ENCODE measurements around the gene TEX51.

Gene TEX51

DNA sequence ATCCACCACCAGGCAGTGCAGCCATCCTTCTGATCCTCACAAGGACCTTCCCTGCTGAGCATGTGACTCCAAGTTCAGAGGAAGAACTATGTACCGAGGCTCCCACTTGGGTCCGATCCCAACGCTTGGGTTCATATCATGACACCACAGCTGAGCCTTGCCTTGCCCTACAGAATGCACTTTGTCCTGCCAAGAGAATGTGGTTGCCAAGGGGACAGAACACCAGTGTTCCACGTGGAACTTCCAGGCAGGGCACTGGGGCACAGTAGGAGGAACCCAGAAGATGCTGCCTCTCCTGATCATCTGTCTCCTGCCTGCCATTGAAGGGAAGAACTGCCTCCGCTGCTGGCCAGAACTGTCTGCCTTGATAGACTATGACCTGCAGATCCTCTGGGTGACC lies at the start of gene TEX51:
Gene TEX51, plus strand, starts transcription at position 255 of the 400 bp plus-strand sequence. Its CDS starts 29 bp downstream, at position 284.
- DNase-seq (ENCODE audit: low read depth in 4 of 4, low spot score in 1 of 4): no peak

DNA sequence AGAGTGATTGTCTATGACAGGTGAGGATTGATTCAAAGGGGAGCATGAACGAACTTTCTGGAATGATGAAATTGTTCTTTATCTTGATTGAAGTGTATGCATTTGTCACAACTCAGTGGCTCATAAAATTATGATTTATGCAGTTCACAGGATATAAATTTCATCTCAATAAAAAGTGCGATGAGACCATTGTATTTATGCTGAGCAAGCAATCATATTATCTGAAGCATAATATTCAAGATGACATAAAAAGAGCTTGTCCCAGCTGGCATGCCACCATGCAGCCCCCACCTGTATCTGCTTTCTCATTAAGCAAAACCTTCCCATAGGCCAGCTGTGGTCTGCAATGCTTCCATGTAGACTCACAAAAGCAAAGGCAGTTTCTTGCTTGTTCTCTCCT lies 49.6 kb upstream of the TEX51 start:
- no peak for DNase-seq (ENCODE audit: low read depth in 4 of 4, low spot score in 1 of 4)

DNA sequence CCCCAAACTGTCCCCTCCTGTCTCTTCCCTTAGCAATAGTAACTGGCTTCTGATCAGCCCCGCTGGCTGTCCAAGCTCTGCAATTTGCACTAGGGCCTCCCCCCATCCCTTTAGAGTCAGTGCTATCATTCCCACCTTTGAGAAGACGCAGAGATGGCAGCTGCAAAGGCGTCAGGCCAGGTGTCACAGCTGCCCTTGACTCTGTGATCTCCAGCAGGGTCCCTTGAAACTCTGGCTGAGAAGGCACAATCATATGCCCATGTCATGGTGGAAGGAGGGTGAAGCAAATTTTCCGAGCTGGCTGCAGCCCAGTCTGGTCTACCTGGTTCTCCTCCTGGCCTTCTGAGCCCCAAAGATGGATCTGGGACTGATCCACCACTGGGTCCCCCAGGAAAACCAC lies 49.2 kb upstream of the TEX51 start:
- no peak for DNase-seq (ENCODE audit: low read depth in 4 of 4, low spot score in 1 of 4)

DNA sequence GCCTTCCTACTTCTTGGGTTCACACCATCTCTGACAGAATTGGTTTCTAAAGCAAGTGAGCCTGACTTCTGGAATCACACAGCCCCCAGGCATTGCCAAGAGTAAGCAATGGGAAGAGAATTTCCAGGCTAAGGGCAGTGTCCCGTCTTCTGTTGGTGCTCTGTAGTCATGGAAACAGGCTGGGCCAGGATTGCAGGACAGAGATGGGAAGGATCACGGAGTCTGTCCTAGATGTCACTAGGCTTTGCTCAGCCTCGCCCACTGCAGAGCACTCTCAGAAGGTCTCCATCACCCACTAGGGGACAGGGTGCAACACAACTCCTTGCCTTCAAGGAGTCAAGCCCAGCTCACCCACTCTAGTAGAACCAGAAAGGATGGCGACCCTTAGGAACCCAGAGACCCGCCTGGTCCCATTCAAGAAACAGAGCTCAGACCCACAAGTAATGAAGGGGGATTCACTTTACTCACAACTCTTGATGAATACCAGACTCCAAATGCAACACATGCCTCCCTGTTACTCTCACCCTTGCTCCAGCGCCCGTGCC lies 48.6 kb upstream of the TEX51 start:
- DNase-seq (ENCODE audit: low read depth in 4 of 4, low spot score in 1 of 4): no peak

DNA sequence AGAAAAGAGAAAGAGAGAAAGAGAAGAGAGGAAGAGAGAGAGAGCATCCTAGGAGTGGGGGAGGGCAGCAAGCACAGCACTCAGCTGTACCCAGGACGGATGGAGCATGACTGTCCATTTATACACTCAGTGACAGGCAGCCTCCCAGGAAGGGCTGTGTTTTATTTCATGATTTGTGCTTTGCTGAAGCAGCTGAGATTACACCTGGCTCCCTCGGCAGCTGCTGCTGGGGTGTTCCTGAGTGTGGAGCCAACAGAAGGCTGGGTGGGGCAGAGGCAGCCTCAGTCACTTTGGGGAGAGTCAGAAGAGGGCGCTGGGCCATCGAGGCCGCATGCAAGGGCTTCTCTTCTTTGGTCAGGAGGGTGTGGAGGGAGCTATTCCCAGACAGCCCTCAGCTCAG lies 47.8 kb upstream of the TEX51 start:
- no peak for DNase-seq (ENCODE audit: low read depth in 4 of 4, low spot score in 1 of 4)

DNA sequence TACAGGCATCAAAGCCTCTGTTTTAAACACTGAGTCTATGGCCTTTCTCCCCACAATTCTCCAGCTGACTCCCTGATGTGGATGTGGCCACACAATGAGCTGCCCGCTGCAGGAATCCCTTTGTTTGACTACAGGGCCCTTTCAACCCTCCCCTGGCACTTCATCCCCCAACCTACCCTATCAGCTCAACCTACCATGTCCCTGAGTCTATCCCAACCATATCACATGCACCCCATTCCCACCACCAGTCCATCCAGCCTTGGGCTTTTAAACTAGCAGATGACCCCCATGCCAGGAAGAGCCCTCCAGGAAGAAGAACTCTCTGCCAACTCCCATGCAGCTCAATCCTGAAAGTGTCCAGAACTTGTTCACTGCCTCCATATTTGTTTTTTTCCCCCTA lies 46.9 kb upstream of the TEX51 start:
- DNase-seq (ENCODE audit: low read depth in 4 of 4, low spot score in 1 of 4): no peak

DNA sequence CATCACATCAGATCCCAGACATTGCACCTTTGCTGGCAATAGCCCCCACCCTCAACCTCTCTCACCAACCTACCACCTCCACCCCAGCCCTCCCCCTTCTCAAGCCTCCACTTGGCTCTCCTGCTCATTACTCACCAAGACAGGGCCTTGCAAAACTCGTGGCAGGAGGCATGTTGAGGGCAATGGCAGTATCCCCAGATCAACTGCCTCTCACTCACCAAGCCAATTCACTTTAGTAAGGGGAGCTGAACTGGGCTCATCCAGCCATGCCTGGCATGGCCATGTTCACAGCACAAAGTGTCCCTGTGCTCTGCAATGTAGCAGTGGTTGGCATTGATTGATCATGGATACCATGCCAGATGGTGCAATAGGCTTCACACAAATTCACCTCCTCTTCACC lies 46.3 kb upstream of the TEX51 start:
- no peak for DNase-seq (ENCODE audit: low read depth in 4 of 4, low spot score in 1 of 4)

- DNase-seq (ENCODE audit: low read depth in 4 of 4, low spot score in 1 of 4): no peak
Observed at GRCh38 chr2:126855606-126856005, 43.1 kb upstream of the TEX51 start.

DNA sequence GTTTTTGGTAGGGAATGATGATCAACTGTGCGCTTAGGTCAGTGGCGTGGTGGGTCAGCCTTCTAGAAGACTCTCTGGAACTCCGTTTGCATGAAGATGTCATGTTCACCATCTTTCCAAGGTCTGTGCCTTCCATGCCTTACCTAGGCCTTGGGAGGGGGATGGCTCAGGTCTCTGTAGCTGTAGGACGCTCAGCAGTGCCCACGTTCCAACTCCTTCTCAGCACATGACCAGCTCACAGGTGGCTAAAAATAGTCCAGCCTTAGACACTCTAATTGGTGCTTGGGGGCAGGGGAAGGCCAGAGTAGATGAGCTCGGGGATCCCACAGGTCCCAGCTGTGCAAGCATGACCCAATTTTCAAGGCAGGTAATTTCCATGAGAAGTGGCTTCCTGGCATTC lies 42.3 kb upstream of the TEX51 start:
- DNase-seq (ENCODE audit: low read depth in 4 of 4, low spot score in 1 of 4): no peak

DNA sequence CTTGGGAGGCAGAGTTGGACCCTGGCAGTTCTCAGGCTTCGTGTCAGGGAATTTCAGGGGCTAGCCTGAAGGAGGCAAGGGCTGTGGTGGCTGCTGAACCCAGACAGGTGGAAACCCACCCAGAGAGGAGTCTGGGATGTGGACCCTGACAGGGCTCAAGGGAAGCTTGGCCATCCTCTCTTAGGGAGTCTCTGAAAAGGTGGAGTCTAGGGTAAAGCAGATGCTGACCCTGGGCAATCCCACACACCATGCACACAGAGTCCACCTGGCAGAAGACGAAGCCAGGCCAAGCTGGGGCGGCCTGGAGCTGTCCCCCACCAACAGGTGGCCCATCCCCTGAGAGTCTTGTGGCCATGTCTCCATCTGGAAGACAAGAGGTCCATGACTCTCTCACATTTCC lies 41.2 kb upstream of the TEX51 start:
- no peak for DNase-seq (ENCODE audit: low read depth in 4 of 4, low spot score in 1 of 4)

DNA sequence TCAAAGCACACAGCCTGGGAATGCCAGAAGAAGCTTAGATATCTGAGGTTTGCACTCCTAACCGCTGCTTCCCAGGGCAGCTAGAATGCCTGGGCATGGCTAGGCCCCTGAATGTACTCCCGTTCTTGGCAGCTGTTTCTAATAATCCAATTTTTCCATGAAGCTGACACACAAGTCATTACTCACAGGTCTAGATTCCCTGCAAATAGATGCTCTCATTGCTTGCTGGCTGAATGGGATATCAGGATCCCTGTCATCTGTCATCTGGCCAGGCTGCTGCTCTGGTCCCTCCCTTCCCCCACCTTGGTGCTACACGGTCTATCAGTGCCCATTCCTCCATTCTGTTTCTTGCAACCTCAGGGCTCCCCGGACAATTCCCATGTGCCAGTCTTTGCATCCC lies 40.7 kb upstream of the TEX51 start:
- DNase-seq (ENCODE audit: low read depth in 4 of 4, low spot score in 1 of 4): no peak

GRCh38 chr2:126858436-126858835 lies 40.3 kb upstream of the TEX51 start:
- no peak for DNase-seq (ENCODE audit: low read depth in 4 of 4, low spot score in 1 of 4)

- no peak for DNase-seq (ENCODE audit: low read depth in 4 of 4, low spot score in 1 of 4)
Observed at GRCh38 chr2:126858991-126859390, 39.7 kb upstream of the TEX51 start.

DNA sequence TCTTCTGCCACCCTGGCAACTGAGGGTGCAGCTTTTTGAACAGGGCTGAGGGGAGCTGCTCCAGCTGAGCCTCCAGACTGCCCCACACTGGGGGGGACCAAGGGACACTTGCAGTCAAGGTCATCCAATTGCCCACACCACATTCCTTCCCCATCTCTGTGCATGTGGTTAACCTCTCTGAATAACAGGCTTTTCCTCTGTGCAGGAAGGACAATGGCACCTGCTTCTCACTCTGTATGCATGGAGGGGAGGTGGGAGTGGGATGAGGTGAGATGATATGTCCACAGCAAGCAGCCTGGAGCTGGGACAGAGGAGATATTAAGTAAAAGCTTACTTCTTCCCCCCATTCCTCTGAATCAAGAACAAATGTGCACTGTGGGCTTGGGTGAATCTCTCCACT lies 39.1 kb upstream of the TEX51 start:
- DNase-seq (ENCODE audit: low read depth in 4 of 4, low spot score in 1 of 4): no peak

GRCh38 chr2:126860385-126860784 lies 38.3 kb upstream of the TEX51 start:
- no peak for DNase-seq (ENCODE audit: low read depth in 4 of 4, low spot score in 1 of 4)

GRCh38 chr2:126862730-126863129 lies 36.0 kb upstream of the TEX51 start:
- no peak for DNase-seq (ENCODE audit: low read depth in 4 of 4, low spot score in 1 of 4)

- no peak for DNase-seq (ENCODE audit: low read depth in 4 of 4, low spot score in 1 of 4)
Observed at GRCh38 chr2:126863336-126864015, 35.2 kb upstream of the TEX51 start.

DNA sequence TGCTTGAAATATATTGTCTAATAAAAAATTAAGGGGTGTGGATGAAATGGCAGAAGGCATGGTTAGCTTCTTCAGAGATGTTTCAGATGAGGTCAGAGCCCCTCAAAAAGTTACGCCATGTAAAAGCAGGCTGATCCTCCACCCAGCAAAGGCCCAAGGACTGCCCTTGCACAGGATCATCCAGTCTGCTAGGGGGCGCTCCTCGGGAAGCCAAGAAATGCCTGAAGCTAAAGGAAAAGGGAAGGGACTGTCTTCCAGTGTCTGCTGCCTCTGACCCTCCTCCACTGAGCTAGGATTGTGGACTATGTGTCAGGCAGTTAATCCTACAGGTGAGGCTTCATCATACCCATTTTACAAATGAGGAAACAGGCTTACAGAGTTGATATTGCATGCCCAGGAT lies 33.8 kb upstream of the TEX51 start:
- no peak for DNase-seq (ENCODE audit: low read depth in 4 of 4, low spot score in 1 of 4)

DNA sequence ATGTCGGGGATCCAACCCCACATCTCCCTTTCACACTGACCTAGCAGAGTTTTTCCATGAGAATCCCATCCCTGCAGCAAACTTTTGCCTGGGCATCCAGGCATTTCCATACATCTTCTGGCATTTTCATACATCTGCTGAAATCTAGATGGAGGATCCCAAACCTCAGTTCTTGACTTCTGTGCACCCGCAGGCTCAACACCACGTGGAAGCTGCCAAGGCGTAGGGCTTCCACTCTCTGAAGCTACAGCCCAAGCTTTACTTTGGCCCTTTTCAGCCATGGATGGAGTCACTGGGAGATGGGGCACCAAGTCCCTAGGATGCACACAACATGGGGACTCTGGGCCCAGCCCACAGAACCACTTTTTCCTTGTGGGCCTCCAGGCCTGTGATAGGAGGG lies 32.2 kb upstream of the TEX51 start:
- no peak for DNase-seq (ENCODE audit: low read depth in 4 of 4, low spot score in 1 of 4)

GRCh38 chr2:126874961-126875360 lies 23.7 kb upstream of the TEX51 start:
- DNase-seq (ENCODE audit: low read depth in 4 of 4, low spot score in 1 of 4): no peak

DNA sequence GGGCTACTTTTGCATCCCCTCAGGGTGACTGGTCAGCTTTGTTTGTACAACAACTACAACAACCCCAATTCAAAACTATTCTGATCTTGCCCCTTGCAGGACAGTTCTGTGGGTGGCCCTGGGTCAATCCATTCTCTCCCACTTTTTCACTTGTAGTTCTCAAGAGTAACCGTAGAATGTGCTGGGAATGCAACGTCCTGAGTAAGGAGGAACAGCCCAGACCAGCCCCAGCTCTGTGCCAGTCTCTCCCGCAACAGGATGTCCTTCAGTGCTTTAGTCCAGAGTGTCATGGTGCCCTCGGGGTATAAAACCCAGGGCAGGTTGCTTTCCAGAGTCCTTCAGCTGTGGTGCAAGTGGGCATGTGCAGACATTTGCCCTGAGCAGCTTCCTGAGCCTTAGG lies 22.1 kb upstream of the TEX51 start:
- DNase-seq (ENCODE audit: low read depth in 4 of 4, low spot score in 1 of 4): no peak

DNA sequence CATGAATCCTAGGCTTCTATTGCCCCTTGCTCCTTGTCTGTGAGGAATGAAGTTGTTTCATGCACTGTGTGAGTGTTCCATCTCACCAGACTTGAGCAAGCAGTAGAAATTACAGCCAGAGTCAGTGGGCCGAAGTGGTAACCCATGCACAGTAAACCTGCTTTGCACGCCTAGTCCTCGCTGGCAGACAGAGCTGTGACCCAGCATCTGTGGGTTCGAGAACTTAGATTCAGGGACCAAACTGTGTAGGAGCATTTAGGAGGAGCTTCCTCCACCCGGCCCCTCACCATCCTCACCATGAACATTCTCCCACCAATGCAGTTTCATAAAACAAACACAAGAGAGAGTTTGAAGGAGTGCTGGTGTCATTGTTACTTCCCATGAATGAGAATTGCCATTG lies 21.6 kb upstream of the TEX51 start:
- no peak for DNase-seq (ENCODE audit: low read depth in 4 of 4, low spot score in 1 of 4)

DNA sequence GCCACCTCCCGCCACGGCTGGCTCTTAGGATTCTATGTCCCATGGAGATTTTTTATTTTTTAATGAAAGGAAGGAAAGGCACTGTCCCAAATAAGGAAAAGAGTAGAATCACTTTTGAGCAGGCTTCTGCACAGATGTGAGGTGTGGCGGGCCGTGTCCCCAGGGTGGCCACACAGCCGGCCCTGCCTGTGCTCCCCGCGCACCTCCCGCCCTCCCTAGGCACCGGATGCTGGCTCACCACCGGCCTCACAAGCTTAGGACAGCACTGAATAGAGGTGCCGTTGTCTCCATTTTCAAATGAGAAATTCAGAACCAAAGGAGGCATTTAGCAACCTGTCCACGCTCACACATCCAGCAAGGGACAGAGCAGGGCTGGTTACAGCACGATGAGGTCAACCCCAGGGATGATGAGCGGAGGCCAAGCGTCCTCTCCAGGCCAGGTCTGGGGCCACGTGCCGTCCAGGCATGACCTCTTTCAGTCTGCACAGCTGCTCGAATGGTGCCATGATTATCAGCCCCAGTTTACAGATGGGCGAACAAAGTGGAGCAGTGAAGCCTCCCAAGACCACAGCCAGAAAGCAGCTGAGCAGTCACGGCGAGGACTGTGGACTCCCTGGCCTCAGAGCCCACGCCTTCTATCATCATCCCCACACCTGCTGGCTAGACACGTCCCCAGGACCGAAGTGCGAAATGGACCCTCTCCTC lies 20.7 kb upstream of the TEX51 start:
- no peak for DNase-seq (ENCODE audit: low read depth in 4 of 4, low spot score in 1 of 4)

Measured in stimulated activated CD4-positive, alpha-beta T cell treated with anti-CD3 and anti-CD28 coated beads, Interleukin-1b, Interleukin-23, amount 100 ng/mL, for 24 hours (primary cell).